Measurements from ENCODE around the gene AQP1.

- no peak for TF ChIP-seq CTCF (optimal IDR thresholded peaks at IDR 0.05 in 1 of 3, IDR thresholded peaks at IDR 0.05 in 1 of 3, conservative IDR thresholded peaks at IDR 0.05 in 1 of 3; ENCODE audit: extremely low read depth in 1 of 3, insufficient read depth in 2 of 3, low read length in 3 of 3)
- TF ChIP-seq EZH2 (IDR thresholded peaks at IDR 0.05; ENCODE audit: low read length): no peak
Measured at GRCh38 chr7:30920584-30921539, 9.2 kb downstream of the AQP1 start.
